WTC11 (cell line): ENCODE data around the gene SLC25A11. TPM values are rescaled to one million over a fixed set of nuclear protein-coding genes. Genes with fewer than 3 reads are reported as not detected.
A peak's percentile ranks its signal among the peaks of the same experiment; 100 is the strongest.

Experiments
- ATAC-seq: fragments of 200-7000 bp; cut with Tn5 transposase; 2 replicates; pipeline ENCODE4 v1.10.0; 2021; ENCODE audit warnings: mild to moderate bottlenecking, moderate library complexity
- CTCF ChIA-PET: fragments of 300-600 bp; sonication (Branson Sonifier 250); formaldehyde crosslinking; loops from one replicate; lab custom pipeline; 2021; ENCODE audit warnings: antibody characterized with exemption; lab: Charles Lee
- POLR2A ChIA-PET: fragments of 350-600 bp; sonication (Branson Sonifier 250); formaldehyde crosslinking; loops from one replicate; lab custom pipeline; 2021; ENCODE audit warnings: antibody characterized with exemption; lab: Charles Lee
- DNase-seq: peaks from one replicate; pipeline ENCODE4 v3.0.0; 2021; ENCODE audit warnings: low spot score
- H3K27ac Mint-ChIP-seq: 2 replicates; pipeline ENCODE4 v1.8.0; 2021; ENCODE audit warnings: mixed read lengths
- H3K27me3 Mint-ChIP-seq: 2 replicates; pipeline ENCODE4 v1.8.0; 2021; ENCODE audit warnings: low read depth, mild to moderate bottlenecking, moderate library complexity, mixed read lengths
- H3K36me3 Mint-ChIP-seq: 2 replicates; pipeline ENCODE4 v1.8.0; 2021; ENCODE audit warnings: mixed read lengths
- H3K4me1 Mint-ChIP-seq: 2 replicates; pipeline ENCODE4 v1.8.0; 2022; ENCODE audit warnings: mixed read lengths
- H3K4me3 Mint-ChIP-seq: 2 replicates; pipeline ENCODE4 v1.8.0; 2021; ENCODE audit warnings: mild to moderate bottlenecking, moderate library complexity, mixed read lengths
- H3K9me3 Mint-ChIP-seq: 2 replicates; pipeline ENCODE4 v1.8.0; 2021; ENCODE audit warnings: mixed read lengths
- ARID4B ChIP-seq: sonication (generic); formaldehyde crosslinking; IDR thresholded peaks from 2 replicates; pipeline ENCODE4 v1.8.0; 2023; ENCODE audit warnings: missing genetic modification reagents, mild to moderate bottlenecking, borderline replicate concordance
- ATF1 ChIP-seq: sonication (generic); formaldehyde crosslinking; IDR thresholded peaks from 2 replicates; pipeline ENCODE4 v1.8.1; 2023; ENCODE audit warnings: mild to moderate bottlenecking, moderate library complexity, missing genetic modification reagents
- E2F1 ChIP-seq: sonication (generic); formaldehyde crosslinking; IDR thresholded peaks from 2 replicates; pipeline ENCODE4 v1.8.0; 2022; ENCODE audit warnings: mild to moderate bottlenecking, missing genetic modification reagents
- EMX1 ChIP-seq: fragments of 250-450 bp; sonication (Bioruptor Pico); IDR thresholded peaks from 2 replicates; pipeline ENCODE4 v1.8.0; 2021; ENCODE audit warnings: mild to moderate bottlenecking
- FOXP1 ChIP-seq: sonication (generic); formaldehyde crosslinking; IDR thresholded peaks from 2 replicates; pipeline ENCODE4 v1.8.0; 2022; ENCODE audit warnings: missing genetic modification reagents, mild to moderate bottlenecking, moderate library complexity, borderline replicate concordance
- FOXP4 ChIP-seq: sonication (generic); formaldehyde crosslinking; IDR thresholded peaks from 2 replicates; pipeline ENCODE4 v1.8.0; 2022; ENCODE audit warnings: mild to moderate bottlenecking, missing genetic modification reagents
- MAX ChIP-seq: sonication (generic); formaldehyde crosslinking; IDR thresholded peaks from 2 replicates; pipeline ENCODE4 v1.8.0; 2022; ENCODE audit warnings: mild to moderate bottlenecking, missing genetic modification reagents
- NFE2L1 ChIP-seq: sonication (generic); formaldehyde crosslinking; IDR thresholded peaks from 2 replicates; pipeline ENCODE4 v1.8.1; 2023; ENCODE audit warnings: missing genetic modification reagents
- NR3C1 ChIP-seq: sonication (generic); formaldehyde crosslinking; conservative IDR thresholded peaks from 2 replicates; pipeline ENCODE4 v1.8.1; 2023; ENCODE audit warnings: low read depth, mild to moderate bottlenecking, missing genetic modification reagents
- SP1 ChIP-seq: sonication (generic); formaldehyde crosslinking; conservative IDR thresholded peaks from 2 replicates; pipeline ENCODE4 v1.8.1; 2022; ENCODE audit warnings: missing genetic modification reagents
- TP53 ChIP-seq: sonication (generic); formaldehyde crosslinking; IDR thresholded peaks from 2 replicates; pipeline ENCODE4 v1.8.1; 2023; ENCODE audit warnings: mild to moderate bottlenecking, missing genetic modification reagents
- USF1 ChIP-seq: sonication (generic); formaldehyde crosslinking; IDR thresholded peaks from 2 replicates; pipeline ENCODE4 v1.8.0; 2022; ENCODE audit warnings: mild to moderate bottlenecking, missing genetic modification reagents
- ZNF281 ChIP-seq: sonication (generic); formaldehyde crosslinking; IDR thresholded peaks from 2 replicates; pipeline ENCODE4 v1.8.0; 2023; ENCODE audit warnings: mild to moderate bottlenecking, missing genetic modification reagents
- ZNF416 ChIP-seq: fragments of 250-450 bp; sonication (Bioruptor Pico); IDR thresholded peaks from 2 replicates; pipeline ENCODE4 v1.9.0; 2021; ENCODE audit warnings: mild to moderate bottlenecking, inconsistent platforms
- total RNA-seq: library from RNA; stranded (reverse); gene quantifications from 3 replicates; pipeline ENCODE4 v1.2.3, GENCODE V29; 2021

The SLC25A11 gene
- total RNA-seq, 1 experiment from 2014 or later, result 73.7 TPM

- TF ChIP-seq ZNF281 (0 out of 2 replicates have a peak, but pooled peaks have one; percentile 9), E2F1 (CRISPR knock-in tag) (no peak), FOXP1 (0 out of 2 replicates have a peak, but pooled peaks have one; percentile 4)
Observed at GRCh38 chr17:4950075-4950745, 10.4 kb upstream of the SLC25A11 start (continued).

- Mint-ChIP-seq H3K27me3 (no peaks in the 10 kb centered on the region), H3K4me3 (peak overlapping the region; percentile 91), H3K27ac (peak overlapping the region; percentile 82; the same call in 1 of the 2 replicates), H3K4me1 (peaks cover 48% of the 10 kb centered on the region), H3K9me3 (no peaks in the 10 kb centered on the region), H3K36me3 (peaks cover 24% of the 10 kb centered on the region)
- ChIA-PET POLR2A (interaction anchor here (0.9 to 3.5 kb wide), 6 partner anchors 9 to 50 kb away, joined by 5 to 45 read pairs (median 12); partner anchors contain the start of genes C17orf107, RNF167, SLC25A11 and SPAG7), CTCF (interaction anchor here (1.0 to 5.4 kb wide), 6 partner anchors 10 to 40 kb away, joined by 3 to 27 read pairs (median 14); partner anchors contain the start of genes RNF167, SLC25A11 and SPAG7)
- peak; percentile 17 for ATAC-seq
- peak; percentile 74 for DNase-seq
- TF ChIP-seq ATF1 (CRISPR knock-in tag) (no peak), SP1 (peak; percentile 50), ARID4B (CRISPR knock-in tag) (peak; percentile 30; the same call in 1 of the 2 replicates), ZNF416 (CRISPR knock-in tag) (0 out of 2 replicates have a peak, but pooled peaks have one; percentile 21), TP53 (peak; percentile 27; the same call in 1 of the 2 replicates), NR3C1 (CRISPR knock-in tag) (no peak), ZNF281 (0 out of 2 replicates have a peak, but pooled peaks have one; percentile 60), MAX (CRISPR knock-in tag) (peak; percentile 88; the same call in 1 of the 2 replicates), EMX1 (0 out of 2 replicates have a peak, but pooled peaks have one; percentile 13), NFE2L1 (CRISPR knock-in tag) (0 out of 2 replicates have a peak, but pooled peaks have one; percentile 28), E2F1 (CRISPR knock-in tag) (no peak), USF1 (CRISPR knock-in tag) (peak; percentile 56; the same call in 1 of the 2 replicates), FOXP4 (CRISPR knock-in tag) (peak; percentile 49; the same call in 1 of the 2 replicates)
Observed at GRCh38 chr17:4949321-4950074, 9.7 kb upstream of the SLC25A11 start.
